Chondrocyte (in vitro differentiated cells): Measurements from ENCODE around the gene DOCK3. TPM values are rescaled to one million over a fixed set of nuclear protein-coding genes. Genes with fewer than 3 reads are reported as not detected.
"Not testable (repeated sequence)": the region's sequence is repeated elsewhere in the genome, so short reads cannot be mapped to it uniquely, and the experiment has no call there.

Experiments used
- DNase-seq: peaks from one replicate; pipeline ENCODE4 v3.0.0; 2021; ENCODE audit warnings: mixed read lengths, low spot score
- H3K27ac Mint-ChIP-seq: one replicate; pipeline ENCODE4 v1.8.0; 2021; ENCODE audit warnings: mild to moderate bottlenecking, moderate library complexity, mixed read lengths; ENCODE audit not compliant: unreplicated experiment
- H3K27me3 Mint-ChIP-seq: 2 replicates; pipeline ENCODE4 v1.8.0; 2021; ENCODE audit warnings: low read depth, mixed read lengths
- H3K36me3 Mint-ChIP-seq: 2 replicates; pipeline ENCODE4 v1.8.0; 2021; ENCODE audit warnings: low read depth, mixed read lengths
- H3K4me1 Mint-ChIP-seq: 2 replicates; pipeline ENCODE4 v1.8.0; 2021; ENCODE audit warnings: low read depth, mild to moderate bottlenecking, mixed read lengths
- H3K4me3 Mint-ChIP-seq: one replicate; pipeline ENCODE4 v1.8.0; 2021; ENCODE audit warnings: mild to moderate bottlenecking, moderate library complexity, mixed read lengths; ENCODE audit not compliant: unreplicated experiment
- H3K9me3 Mint-ChIP-seq: 2 replicates; pipeline ENCODE4 v1.8.0; 2021; ENCODE audit warnings: low read depth, mixed read lengths
- CTCF ChIP-seq: fragments of 200-600 bp; sonication (generic); IDR thresholded peaks from 2 replicates; pipeline ENCODE4 v1.5.0; 2021; ENCODE audit warnings: antibody characterized with exemption, mild to moderate bottlenecking, moderate library complexity
- total RNA-seq: library from RNA; stranded (reverse); gene quantifications from 3 replicates; pipeline ENCODE4 v1.2.1, GENCODE V29; 2021

The DOCK3 gene
- total RNA-seq, 1 donor from 2014 or later, result 0.25 TPM

DNA sequence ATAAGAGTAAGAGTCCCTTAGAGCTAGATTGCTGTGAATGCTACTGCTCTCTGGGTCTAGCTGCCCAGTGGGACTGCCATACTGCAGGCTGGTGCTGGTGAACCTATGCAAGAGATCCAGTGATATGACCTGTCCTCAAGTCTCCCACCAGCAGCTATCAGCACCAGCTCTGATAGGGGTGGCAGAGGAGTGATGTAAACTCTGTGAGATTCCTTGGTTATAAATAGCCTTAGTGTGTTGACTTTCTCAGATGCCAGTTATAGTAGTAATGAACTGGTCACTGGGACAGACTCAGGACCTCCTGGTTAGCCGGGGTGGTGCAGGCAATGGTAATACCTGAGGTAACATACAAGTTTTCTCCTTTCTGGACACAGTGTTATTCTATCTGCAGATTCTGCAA, 515.5 kb downstream of the DOCK3 start:
- Mint-ChIP-seq H3K27ac (no peak overlapping the region), H3K4me3 (no peak overlapping the region), H3K4me1 (no peaks in the 10 kb centered on the region)

GRCh38 chr3:51190827-51191226, 516.1 kb downstream of the DOCK3 start:
- H3K4me3 Mint-ChIP-seq, result no peak overlapping the region
- no peak for TF ChIP-seq CTCF
- H3K27ac Mint-ChIP-seq, result no peak overlapping the region
- peaks cover 10% of the 10 kb centered on the region for H3K27me3 Mint-ChIP-seq
- no peaks in the 10 kb centered on the region for H3K4me1 Mint-ChIP-seq
- no peaks in the 10 kb centered on the region for H3K36me3 Mint-ChIP-seq
- H3K9me3 Mint-ChIP-seq, result peaks cover 7% of the 10 kb centered on the region
- no peak for DNase-seq

More for the DNA sequence above, 515.5 kb downstream of the DOCK3 start:
- no peak for TF ChIP-seq CTCF
- H3K27me3 Mint-ChIP-seq, result peaks cover 10% of the 10 kb centered on the region
- peaks cover 11% of the 10 kb centered on the region for H3K9me3 Mint-ChIP-seq
- H3K36me3 Mint-ChIP-seq, result no peaks in the 10 kb centered on the region
- no peak for DNase-seq

GRCh38 chr3:51191768-51192167, 517.0 kb downstream of the DOCK3 start:
- no peak for DNase-seq
- Mint-ChIP-seq H3K36me3 (no peaks in the 10 kb centered on the region), H3K4me3 (no peak overlapping the region), H3K4me1 (no peaks in the 10 kb centered on the region), H3K27ac (no peak overlapping the region), H3K9me3 (peaks cover 5% of the 10 kb centered on the region), H3K27me3 (peaks cover 10% of the 10 kb centered on the region)
- no peak for TF ChIP-seq CTCF

DNA sequence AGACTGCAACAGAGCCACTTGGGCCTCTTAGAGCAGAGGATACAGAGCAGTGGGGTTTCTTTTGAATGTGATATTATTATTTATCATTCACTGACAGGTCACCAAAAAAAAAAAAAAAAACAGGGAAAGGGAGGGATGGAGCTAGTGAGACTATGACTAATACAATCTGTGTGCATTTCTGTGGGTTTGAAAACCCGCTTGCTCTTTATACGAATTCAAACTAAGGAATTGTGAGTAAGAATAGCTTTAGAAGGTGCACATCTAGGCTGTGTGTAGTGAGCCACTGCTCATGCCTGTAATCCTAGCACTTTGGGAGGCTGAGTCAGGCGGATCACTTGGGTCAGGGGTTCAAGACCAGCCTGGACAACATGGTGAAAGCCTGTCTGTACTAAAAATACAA, 523.8 kb downstream of the DOCK3 start:
- peaks cover 2% of the 10 kb centered on the region for H3K36me3 Mint-ChIP-seq
- H3K9me3 Mint-ChIP-seq, result peaks cover 9% of the 10 kb centered on the region
- H3K27ac Mint-ChIP-seq, result no peak overlapping the region
- no peaks in the 10 kb centered on the region for H3K4me1 Mint-ChIP-seq
- peaks cover 3% of the 10 kb centered on the region for H3K27me3 Mint-ChIP-seq
- H3K4me3 Mint-ChIP-seq, result no peak overlapping the region
- TF ChIP-seq CTCF, result no peak
- no peak for DNase-seq

DNA sequence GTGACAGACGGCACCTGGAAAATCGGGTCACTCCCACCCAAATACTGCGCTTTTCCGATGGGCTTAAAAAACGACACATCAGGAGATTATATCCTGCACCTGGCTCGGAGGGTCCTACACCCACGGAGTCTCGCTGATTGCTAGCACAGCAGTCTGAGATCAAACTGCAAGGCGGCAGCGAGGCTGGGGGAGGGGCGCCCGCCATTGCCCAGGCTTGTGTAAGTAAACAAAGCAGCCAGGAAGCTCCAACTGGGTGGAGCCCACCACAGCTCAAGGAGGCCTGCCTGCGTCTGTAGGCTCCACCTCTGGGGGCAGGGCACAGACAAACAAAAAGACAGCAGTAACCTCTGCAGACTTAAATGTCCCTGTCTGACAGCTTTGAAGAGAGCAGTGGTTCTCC, 524.6 kb downstream of the DOCK3 start:
- H3K4me1 Mint-ChIP-seq, H3K4me3 Mint-ChIP-seq, H3K27me3 Mint-ChIP-seq, DNase-seq, H3K27ac Mint-ChIP-seq, H3K9me3 Mint-ChIP-seq, H3K36me3 Mint-ChIP-seq: not testable (repeated sequence)

DNA sequence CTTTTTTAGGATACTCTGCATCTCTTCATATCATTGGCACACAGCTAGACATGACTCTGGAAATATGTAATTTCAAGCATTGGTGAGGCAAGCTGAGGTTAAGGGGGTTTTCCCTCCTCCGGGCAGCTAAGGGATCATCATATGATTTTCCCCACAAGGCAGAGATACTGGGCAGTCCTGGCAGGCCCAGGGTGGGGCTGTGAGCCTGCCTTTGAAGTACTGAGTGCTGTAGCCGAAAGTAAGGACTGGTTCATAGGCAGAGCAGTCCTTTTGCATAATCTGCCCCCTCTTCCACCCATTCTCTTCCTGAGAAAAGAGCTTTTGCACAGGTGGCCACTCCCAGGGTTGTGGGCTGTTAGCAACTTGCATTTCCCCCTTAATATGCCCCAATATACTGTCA, 541.6 kb downstream of the DOCK3 start:
- peaks cover 5% of the 10 kb centered on the region for H3K27me3 Mint-ChIP-seq
- H3K27ac Mint-ChIP-seq, result no peak overlapping the region
- no peaks in the 10 kb centered on the region for H3K36me3 Mint-ChIP-seq
- H3K4me1 Mint-ChIP-seq, result no peaks in the 10 kb centered on the region
- no peak for DNase-seq
- H3K4me3 Mint-ChIP-seq, result no peak overlapping the region
- no peak for TF ChIP-seq CTCF
- no peaks in the 10 kb centered on the region for H3K9me3 Mint-ChIP-seq
